ENCODE measurements around the gene RITA1.
"Not testable (repeated sequence)": the region's sequence is repeated elsewhere in the genome, so short reads cannot be mapped to it uniquely, and the experiment has no call there.

Gene RITA1

DNA sequence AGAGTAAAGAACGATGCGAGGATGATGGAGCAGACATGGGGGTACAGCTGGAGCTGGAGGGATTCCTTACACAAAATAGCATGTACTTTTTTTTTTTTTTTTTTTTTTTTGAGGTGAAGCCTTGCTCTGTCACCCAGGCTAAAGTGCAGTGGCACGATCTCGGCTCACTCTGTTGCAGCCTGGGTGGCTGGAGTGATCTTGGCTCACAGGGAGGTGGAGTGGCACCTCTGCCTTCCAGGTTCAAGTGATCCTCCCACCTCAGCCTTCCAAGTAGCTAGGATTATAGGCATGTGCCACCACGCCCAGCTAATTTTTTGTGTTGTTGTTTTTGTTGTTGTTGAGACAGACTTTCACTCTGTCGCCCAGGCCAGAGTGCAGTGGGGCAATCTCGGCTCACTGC is 44.8 kb upstream of the RITA1 start:
- no peak for DNase-seq (ENCODE audit: low read depth)
- H3K4me3 ChIP-seq (ENCODE audit: low read depth, low read length), result no peak overlapping the region
- TF ChIP-seq, protein P1, sequence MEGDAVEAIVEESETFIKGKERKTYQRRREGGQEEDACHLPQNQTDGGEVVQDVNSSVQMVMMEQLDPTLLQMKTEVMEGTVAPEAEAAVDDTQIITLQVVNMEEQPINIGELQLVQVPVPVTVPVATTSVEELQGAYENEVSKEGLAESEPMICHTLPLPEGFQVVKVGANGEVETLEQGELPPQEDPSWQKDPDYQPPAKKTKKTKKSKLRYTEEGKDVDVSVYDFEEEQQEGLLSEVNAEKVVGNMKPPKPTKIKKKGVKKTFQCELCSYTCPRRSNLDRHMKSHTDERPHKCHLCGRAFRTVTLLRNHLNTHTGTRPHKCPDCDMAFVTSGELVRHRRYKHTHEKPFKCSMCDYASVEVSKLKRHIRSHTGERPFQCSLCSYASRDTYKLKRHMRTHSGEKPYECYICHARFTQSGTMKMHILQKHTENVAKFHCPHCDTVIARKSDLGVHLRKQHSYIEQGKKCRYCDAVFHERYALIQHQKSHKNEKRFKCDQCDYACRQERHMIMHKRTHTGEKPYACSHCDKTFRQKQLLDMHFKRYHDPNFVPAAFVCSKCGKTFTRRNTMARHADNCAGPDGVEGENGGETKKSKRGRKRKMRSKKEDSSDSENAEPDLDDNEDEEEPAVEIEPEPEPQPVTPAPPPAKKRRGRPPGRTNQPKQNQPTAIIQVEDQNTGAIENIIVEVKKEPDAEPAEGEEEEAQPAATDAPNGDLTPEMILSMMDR (IDR thresholded peaks at IDR 0.05; ENCODE audit: low read depth, low read length, missing control alignments), result no peak
- in situ Hi-C loops (cut with HindIII; ENCODE audit: low sequenced_read_pairs), result no loop called here

DNA sequence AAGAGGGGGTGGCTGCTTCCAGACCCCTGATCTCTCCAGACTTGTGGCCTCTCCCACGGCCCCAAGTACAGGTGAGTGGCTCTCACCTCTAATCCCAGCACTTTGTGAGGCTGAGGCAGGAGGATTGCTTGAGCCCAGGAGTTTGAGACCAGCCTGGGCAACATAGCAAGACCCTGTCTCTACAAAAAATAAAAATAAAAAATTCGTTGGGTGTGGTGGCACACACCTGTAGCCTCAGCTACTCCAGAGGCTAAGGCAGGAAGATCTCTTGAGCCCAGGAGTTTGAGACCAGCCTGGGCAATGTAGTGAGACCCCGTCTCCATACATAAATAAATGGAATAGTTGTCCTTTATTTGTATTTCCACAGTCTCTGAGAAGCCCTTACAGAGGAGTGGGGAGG is 43.8 kb upstream of the RITA1 start:
- DNase-seq (ENCODE audit: low read depth); in situ Hi-C loops (cut with HindIII; ENCODE audit: low sequenced_read_pairs); H3K4me3 ChIP-seq (ENCODE audit: low read depth, low read length): not testable (repeated sequence)

DNA sequence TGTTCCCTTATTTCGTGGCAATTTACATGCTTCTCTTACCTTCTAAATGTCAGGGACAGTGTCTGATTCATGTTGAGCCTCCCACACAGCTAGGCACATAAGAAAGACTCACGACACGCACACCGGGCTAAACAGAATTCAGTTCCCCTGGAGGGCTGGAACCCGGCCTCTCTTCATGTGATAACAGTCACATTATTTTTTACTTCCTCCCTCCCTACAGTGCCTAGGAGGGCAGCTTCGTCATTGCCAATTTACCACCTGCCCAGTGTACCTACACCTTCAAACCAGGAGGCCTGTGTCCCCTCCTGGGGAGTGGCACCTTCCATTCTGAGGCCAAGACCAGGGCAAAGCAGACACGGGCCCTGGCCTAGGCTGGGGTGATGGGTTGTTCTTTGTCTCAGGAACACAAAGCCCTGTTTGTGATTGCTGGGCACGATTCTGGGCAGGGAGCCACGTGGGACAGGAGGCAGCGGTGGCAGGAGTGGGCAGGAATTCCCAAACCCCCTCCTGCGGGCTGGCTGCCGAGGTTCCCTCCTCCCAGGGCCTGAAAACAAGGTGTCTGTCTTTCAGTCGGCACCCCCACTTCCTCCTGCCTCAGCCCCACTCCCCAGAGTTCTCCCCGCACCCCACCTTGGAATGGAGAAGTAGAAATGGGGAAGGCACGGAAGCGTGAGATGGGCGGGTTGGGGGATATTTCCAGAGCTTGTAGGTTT is 43.2 kb upstream of the RITA1 start:
- no peak for DNase-seq (ENCODE audit: low read depth)
- no peak overlapping the region for H3K4me3 ChIP-seq (ENCODE audit: low read depth, low read length)
- TF ChIP-seq, protein P1 (IDR thresholded peaks at IDR 0.05; ENCODE audit: low read depth, low read length, missing control alignments), result no peak
- in situ Hi-C loops (cut with HindIII; ENCODE audit: low sequenced_read_pairs), result no loop called here

DNA sequence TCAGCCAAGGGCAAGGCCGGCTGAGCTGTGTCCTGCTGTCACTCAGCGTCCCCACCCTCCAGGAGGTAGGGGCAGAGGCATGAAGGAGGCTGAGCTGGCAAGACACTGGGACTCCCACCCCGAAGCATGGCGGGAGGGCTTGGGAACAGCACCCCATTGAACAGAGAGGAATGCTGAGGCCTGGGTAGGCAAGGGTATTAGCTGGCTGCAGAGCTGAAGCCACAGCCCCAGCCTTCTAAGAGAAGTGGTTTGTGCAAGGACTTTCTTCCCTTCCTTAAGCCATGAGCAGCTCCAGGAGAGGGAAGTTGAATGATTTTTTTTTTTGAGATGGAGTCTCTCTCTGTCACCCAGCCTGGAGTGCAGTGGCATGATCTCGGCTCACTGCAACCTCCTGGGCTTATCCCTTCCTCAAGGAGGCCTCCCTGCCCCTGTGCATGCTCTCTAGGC is 42.6 kb upstream of the RITA1 start:
- TF ChIP-seq, protein P1 (IDR thresholded peaks at IDR 0.05; ENCODE audit: low read depth, low read length, missing control alignments), result no peak
- DNase-seq (ENCODE audit: low read depth), result no peak
- H3K4me3 ChIP-seq (ENCODE audit: low read depth, low read length), result no peak overlapping the region
- in situ Hi-C loops (cut with HindIII; ENCODE audit: low sequenced_read_pairs), result no loop called here

DNA sequence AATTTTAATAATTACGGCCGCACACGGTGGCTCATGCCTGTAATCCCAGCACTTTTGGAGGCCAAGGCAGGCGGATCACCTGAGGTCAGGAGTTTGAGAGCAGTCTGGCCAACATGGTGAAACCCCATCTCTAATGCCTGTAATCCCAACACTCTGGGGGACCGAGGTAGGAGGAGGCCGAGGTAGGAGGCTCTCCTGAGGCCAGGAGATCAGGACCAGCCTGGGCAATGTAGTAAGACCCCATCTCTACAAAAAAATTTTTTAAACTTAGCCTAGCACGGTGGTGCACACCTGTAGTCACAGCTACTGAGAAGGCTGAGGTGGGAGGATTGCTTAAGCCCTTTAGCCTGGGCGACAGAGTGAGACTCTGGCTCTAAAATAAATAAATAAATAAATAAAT is 41.6 kb upstream of the RITA1 start:
- no peak for DNase-seq (ENCODE audit: low read depth)
- in situ Hi-C loops (cut with HindIII; ENCODE audit: low sequenced_read_pairs), result no loop called here
- TF ChIP-seq, protein P1 (IDR thresholded peaks at IDR 0.05; ENCODE audit: low read depth, low read length, missing control alignments), result no peak
- no peak overlapping the region for H3K4me3 ChIP-seq (ENCODE audit: low read depth, low read length)

DNA sequence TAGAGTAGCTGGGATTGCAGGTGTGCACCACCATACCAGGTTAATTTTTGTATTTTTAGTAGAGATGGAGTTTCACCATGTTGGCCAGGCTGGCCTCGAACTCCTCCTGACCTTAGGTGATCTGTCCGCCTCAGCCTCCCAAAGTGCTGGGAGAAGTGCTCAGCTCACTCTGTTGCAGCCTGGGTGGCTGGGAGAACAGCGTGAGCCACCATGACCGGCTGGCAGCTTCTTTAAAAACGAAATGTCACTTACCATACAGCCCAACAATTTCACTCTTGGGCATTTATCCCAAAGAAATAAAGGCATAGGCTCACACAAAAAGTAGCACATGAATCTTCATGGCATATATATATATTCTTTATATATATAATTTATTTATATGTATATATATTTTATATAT is 40.7 kb upstream of the RITA1 start:
- DNase-seq (ENCODE audit: low read depth), result no peak
- in situ Hi-C loops (cut with HindIII; ENCODE audit: low sequenced_read_pairs), result no loop called here
- TF ChIP-seq, protein P1 (IDR thresholded peaks at IDR 0.05; ENCODE audit: low read depth, low read length, missing control alignments), result no peak
- H3K4me3 ChIP-seq (ENCODE audit: low read depth, low read length), result no peak overlapping the region

DNA sequence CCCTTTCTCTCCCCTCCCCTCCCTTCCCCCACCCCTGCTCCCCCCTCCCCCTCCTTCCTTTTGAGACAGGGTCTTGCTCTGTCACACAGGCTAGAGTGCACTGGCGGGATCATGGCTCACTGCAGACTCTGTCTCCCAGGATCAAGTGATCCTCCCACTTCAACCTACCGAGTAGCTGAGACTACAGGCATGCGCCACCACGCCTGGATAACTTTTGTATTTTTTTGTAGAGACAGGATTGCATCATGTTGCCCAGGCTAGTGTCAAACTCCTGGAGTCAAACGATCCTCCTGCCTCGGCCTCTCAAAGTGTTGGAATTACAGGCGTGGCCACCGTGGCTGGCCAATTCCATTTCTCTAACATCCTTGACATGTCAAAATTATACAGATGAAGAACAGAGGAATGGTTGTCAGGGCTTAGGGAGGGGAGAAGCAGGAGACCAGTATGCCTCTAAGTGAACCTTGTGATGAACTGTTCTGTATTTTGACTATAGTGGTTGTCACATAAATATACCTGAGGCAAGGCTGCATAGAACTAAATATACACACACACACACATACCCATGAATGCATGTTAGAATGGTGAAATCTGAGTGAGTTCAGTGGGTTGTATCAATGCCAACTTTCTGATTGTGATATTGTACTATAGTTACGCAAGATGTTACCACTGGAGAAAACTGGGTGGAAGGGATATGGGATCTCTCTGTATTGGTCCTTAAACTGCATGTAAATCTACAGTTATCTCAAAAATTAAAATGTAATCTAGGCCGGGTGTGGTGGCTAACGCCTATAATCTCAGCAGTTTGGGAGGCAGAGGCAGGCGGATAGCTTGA is 39.6 kb upstream of the RITA1 start:
- no peak overlapping the region for H3K4me3 ChIP-seq (ENCODE audit: low read depth, low read length)
- in situ Hi-C loops (cut with HindIII; ENCODE audit: low sequenced_read_pairs), result no loop called here
- no peak for DNase-seq (ENCODE audit: low read depth)
- TF ChIP-seq, protein P1 (IDR thresholded peaks at IDR 0.05; ENCODE audit: low read depth, low read length, missing control alignments), result no peak

Measured in astrocyte of the cerebellum (primary cell).